ENCODE measurements around the gene ALDH3B2.
"Not testable (repeated sequence)": the region's sequence is repeated elsewhere in the genome, so short reads cannot be mapped to it uniquely, and the experiment has no call there.

DNA sequence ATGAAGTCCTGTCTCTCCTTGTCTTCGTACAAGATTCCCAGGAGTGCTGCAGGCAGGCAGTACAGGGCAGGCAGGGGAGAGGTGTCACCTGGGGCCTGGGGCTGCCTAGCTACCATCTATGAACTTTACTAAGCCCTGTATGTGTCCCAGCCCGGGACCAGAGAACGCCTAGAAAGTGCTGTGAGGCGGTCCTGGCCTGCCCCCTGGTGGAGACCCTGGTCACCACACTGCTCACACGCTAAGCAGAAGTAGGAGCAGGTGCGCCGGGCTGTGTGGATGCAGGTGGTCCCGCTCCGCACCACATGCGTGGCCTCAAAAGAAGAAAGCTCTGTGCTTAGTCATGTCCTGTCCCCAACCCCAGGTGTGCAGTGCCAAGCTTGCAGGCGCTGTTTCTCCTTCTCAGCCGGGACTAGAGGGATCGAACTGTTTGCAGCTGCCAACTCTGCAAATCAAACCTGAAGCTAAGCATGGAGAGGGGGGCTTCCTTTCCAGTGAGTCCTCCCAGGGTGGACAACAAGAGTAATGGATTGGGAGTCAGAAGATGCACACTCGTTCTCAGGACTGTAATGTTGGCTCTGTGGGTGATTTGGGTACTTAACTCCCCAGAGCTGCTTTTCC lies 39.6 kb upstream of the ALDH3B2 start:
- not testable (repeated sequence) for TF ChIP-seq NFRKB, SUZ12 (IDR thresholded peaks at IDR 0.05)

Data from HEK293T (cell line).